ENCODE measurements around the gene RPL23.

DNA sequence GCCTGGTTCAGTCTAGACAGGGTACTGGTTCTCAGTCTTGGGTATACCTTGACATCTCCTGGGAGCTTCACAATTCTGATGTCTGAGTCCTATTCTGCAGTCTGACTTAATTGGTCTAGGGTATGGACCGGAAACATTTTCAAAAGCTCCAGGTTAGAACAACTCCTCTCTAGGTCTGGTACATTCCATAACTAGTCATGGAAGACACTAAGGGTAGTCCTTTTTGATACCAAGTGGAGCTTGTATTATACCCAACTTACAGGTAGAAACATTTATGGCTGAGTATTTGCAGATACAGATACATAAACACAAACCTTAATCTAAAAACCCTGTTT lies 5.0 kb downstream of the RPL23 start:
- TF ChIP-seq POLR2A (IDR thresholded peaks at IDR 0.05) (no peak), CTCF (IDR thresholded peaks at IDR 0.05) (no peak)
